HG03439 (cell line): ENCODE data around the gene TMEM242.

Source experiments
- ATAC-seq: cut with Tn5 transposase; IDR thresholded peaks from one replicate; pipeline ENCODE4 v1.9.1; 2021; ENCODE audit warnings: mild to moderate bottlenecking, moderate library complexity; ENCODE audit not compliant: unreplicated experiment

TMEM242 gene

GRCh38 chr6:157272866-157273755 is 50.2 kb downstream of the TMEM242 start:
- no peak for ATAC-seq

GRCh38 chr6:157272372-157272771 is 50.9 kb downstream of the TMEM242 start:
- no peak for ATAC-seq

GRCh38 chr6:157271911-157272310 is 51.4 kb downstream of the TMEM242 start:
- no peak for ATAC-seq

GRCh38 chr6:157271441-157271840 is 51.9 kb downstream of the TMEM242 start:
- ATAC-seq, result no peak

- no peak for ATAC-seq
Observed at GRCh38 chr6:157270916-157271315, 52.4 kb downstream of the TMEM242 start.

GRCh38 chr6:157270308-157270707 is 53.0 kb downstream of the TMEM242 start:
- no peak for ATAC-seq

- no peak for ATAC-seq
Observed at GRCh38 chr6:157269261-157269794, 54.0 kb downstream of the TMEM242 start.

GRCh38 chr6:157268835-157269234 is 54.5 kb downstream of the TMEM242 start:
- no peak for ATAC-seq

- ATAC-seq, result no peak
Observed at GRCh38 chr6:157268396-157268795, 54.9 kb downstream of the TMEM242 start.

GRCh38 chr6:157267654-157268053 is 55.7 kb downstream of the TMEM242 start:
- ATAC-seq, result no peak

GRCh38 chr6:157267109-157267611 is 56.2 kb downstream of the TMEM242 start:
- no peak for ATAC-seq

- no peak for ATAC-seq
Observed at GRCh38 chr6:157266274-157267101, 56.8 kb downstream of the TMEM242 start.

GRCh38 chr6:157265635-157266034 is 57.7 kb downstream of the TMEM242 start:
- ATAC-seq, result no peak

- no peak for ATAC-seq
Observed at GRCh38 chr6:157265186-157265585, 58.1 kb downstream of the TMEM242 start.

GRCh38 chr6:157264701-157265100 is 58.6 kb downstream of the TMEM242 start:
- ATAC-seq, result no peak

GRCh38 chr6:157263881-157264397 is 59.4 kb downstream of the TMEM242 start:
- no peak for ATAC-seq

GRCh38 chr6:157263146-157263545 is 60.2 kb downstream of the TMEM242 start:
- ATAC-seq, result no peak

GRCh38 chr6:157261606-157262005 is 61.7 kb downstream of the TMEM242 start:
- no peak for ATAC-seq

- no peak for ATAC-seq
Observed at GRCh38 chr6:157260735-157261410, 62.4 kb downstream of the TMEM242 start.

- no peak for ATAC-seq
Observed at GRCh38 chr6:157259443-157259842, 63.9 kb downstream of the TMEM242 start.

- ATAC-seq, result no peak
Observed at GRCh38 chr6:157258878-157259277, 64.4 kb downstream of the TMEM242 start.
